GM18907 (cell line): ENCODE measurements around the gene JCAD.
A peak's percentile ranks its signal among the peaks of the same experiment; 100 is the strongest.
"Not testable (repeated sequence)": the region's sequence is repeated elsewhere in the genome, so short reads cannot be mapped to it uniquely, and the experiment has no call there.

Source experiments
- ATAC-seq: cut with Tn5 transposase; IDR thresholded peaks from one replicate; pipeline ENCODE4 v1.9.1; 2021; ENCODE audit warnings: mild to moderate bottlenecking, moderate library complexity; ENCODE audit not compliant: unreplicated experiment

JCAD gene

DNA sequence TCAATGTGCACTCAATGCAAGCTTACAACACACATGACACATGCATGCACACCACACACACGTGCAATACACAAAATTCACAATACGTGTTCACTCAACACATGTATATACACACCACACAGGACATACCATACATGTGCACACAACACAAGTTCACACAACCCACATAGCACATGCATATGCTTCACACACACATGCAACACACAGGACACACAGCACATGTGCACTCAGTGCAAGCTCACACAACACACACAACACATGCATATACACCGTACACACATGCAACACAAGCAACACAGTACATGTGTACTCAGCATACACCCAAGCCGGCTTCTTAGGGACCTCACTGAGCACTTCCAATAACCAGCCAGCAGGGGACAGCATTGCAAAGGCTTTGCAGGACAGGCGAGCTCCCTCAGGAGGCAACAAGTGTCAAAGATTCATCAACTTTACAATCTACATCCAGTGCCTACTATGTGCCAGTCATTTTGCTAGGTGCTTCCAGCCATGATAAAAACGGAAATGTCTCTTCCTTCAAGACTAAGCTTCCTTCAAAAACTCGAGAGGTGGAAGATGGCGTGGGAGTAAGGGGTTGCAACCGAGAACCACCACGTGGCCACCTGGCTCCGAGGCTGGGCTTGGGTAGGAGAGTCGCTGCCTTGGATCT lies 61.1 kb downstream of the JCAD start:
- peak; percentile 77 for ATAC-seq

DNA sequence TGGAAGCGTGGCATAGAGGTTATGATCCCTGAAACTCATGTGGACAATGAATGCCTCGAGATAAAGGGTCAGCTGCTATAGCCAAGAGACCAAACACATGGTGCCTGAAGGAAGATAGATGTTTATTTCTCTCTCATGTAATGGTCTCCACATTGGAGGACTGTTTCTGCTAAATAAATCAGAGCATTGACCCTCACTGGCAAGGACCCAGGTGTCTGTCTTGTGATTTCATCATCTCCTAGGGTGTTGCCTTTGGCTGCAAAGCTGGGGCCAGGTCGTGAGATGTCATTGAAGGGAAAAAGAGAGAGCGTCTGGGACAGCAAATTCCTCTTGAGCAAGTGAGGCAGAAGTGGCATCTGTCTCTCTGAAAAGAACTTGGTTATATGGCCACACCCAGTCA lies 64.6 kb downstream of the JCAD start:
- ATAC-seq = no peak

DNA sequence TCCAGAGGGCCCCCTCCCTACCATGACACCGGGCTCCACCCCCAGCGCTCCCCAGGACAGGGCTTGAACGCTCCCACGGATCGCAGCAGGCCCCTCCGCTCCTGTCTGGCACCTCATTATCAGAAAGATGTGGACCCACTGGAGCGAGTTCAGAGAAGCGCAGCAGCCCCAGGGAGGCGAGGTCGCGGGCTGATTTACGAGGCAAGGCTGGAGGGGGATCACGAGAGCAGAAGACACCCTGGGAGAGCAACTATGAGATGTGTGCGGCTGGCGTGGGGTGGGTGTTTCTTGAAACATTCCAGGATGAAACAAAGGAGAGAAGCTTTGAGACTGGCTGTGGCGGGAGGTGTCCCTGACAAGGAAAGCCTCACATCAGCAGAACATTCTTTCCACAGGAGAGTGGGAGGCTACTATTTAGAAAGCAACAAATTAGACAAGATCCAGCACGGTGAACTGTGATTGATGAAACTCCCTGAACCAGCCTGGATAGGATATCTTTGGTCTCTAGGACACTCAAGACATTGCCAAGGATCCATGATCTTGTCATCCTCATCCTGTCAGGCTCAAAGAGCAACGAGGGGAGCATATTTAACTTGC lies 66.0 kb downstream of the JCAD start:
- no peak for ATAC-seq

DNA sequence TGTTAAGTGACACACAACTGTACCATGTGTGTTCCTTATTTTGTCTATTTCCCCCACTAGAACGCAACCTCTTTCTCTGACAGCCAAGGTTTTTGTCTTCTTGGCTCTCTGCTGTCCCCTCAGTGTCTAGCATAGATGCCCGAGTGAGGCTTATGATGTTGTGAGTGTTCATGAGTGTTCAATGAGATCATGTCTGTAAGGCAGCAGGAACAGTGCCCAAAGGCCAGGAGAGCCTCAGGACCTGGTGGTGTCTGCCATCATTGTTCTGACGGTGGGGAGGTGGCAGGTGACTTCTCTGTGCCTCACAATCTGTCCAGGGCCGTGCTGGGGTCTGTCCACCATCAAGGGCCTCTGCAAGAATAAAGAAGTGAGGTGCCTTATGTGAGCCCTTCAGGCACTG lies 66.5 kb downstream of the JCAD start:
- no peak for ATAC-seq

DNA sequence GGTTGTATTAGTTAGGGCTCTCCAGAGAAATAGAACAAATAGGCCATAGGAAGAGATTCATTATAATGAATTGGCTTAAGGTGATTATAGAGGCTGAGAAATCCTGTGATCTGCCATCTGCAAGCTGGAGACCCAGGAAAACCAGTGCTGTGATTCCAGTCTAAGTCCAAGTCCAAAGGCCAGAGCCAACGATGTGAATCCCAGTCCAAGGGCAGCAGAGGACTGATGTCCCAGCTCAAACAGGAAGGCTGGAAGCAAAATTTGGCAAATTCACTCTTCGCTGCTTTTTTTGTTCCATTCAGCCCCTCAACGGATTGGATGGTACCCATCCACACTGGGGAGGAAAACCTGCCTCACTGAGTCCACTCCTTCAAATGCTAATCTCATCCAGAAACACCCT lies 68.0 kb downstream of the JCAD start:
- no peak for ATAC-seq

DNA sequence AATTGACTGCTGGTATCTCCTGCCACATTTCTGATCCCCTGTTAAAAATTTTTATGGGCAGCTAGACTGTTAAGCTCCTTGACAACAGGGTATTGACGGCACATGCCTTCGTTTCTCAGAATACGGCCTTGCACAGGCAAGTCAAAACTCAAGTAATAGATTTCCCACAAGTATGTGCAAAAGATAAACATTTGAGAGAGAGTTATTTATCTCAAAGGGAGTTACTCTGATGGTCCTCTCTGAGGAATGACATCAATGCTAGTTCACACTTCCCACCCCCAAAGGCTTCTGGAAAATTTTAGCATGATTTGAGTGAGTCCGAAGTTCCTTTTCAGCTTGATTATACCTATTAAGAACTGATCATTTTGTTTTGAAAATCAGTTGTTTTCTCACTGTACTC lies 71.9 kb downstream of the JCAD start:
- no peak for ATAC-seq

DNA sequence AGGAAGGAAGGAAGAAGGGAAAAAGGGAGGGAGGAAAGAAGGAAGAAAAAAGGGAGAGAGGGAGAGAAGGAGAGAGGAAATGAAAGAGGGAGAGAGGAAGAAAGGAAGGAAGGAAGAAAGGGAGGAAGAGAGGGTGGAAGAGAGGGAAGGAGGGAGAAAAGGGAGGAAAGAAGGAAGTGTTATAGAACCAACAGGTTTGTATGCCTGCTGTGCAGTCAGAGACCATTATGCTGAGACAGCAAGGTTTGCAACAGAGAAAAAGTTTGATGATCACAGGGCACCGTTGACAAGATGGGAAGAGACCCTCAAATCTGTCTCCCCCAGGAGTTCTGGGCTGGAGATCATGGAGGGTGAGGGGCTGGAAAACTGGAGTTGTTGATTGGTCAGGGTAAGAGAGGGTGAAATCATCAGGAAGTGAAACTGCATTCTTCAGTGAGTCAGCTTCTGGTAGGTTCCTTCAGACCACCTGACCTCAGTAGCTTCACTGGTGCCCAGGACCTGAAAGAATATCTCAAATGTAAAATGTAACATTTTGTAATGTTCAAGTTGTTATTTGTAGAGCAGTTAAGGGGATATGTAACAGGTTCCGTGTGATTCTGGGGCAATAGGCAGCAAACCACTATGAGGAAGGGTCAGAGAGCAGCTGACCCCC lies 76.3 kb downstream of the JCAD start:
- no peak for ATAC-seq

DNA sequence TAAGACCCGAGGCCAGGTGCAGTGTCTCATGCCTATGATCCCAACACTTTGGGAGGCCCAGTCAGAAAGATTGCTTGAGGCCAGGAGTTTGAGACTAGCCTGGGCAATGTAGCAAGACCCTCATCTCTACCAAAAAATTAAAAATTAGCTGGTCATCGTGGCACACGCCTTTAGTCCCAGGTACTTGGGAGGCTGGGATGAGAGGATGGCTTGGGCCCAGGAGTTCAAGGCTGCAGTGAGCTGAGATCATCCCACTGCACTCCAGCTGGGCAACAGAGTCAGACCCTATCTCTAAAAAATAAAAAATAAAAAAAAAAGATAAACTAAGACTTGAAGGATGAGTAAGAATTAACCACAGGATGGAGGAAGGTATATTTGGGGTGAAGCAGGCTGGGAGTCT lies 77.9 kb downstream of the JCAD start:
- no peak for ATAC-seq

DNA sequence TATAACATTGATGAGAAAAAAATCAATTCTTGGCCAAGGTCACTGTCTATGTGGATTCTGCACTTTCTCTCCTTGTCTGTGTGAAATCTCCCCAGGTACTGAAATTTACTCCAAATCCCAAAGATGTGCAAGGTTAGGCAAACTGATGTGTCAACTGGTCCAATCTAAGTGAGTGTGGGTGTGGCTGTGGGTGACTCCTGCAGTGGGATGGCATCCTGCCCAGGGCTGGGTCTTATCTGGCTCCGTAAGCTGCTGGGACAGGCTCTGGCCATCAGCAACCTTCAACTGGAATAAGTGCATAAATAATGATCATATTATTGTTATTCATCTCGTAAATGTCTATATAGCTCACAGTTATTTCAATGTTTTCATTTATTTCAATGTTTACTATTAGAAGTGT lies 79.3 kb downstream of the JCAD start:
- no peak for ATAC-seq

DNA sequence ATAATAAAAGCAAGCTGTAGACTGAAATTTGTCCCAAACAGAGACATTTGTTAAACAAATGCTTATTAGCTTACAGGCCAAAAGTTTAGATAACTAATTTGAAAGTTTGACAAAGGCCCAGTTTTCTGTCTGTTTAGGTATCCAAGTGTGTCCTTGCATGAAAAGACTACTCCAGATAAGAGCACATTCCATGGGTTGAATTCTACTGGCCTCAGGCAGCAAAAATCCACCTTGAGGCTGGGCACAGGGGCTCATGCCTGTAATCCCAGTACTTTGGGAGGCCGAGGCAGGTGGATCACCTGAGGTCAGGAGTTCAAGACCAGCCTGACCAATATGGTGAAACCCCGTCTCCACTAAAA lies 80.0 kb downstream of the JCAD start:
- not testable (repeated sequence) for ATAC-seq

DNA sequence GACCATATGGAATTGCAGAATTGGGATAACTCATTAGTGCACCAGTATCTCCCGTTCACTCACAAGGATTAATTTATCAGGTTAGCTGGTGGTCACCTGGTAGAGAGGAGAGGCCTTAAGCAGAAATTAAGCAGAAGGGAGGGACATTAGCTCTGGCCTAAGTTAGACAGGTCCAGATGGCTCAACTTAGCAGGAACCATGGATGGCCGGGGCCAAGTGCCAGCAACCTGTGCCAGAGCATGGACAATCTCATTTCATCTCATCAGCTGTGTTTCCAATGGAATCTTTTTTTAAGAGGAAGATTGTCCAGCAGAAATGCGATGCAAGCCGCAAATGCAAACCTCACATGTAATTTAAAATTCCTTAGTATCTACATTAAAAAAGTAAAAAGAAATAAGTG lies 82.2 kb downstream of the JCAD start:
- no peak for ATAC-seq

DNA sequence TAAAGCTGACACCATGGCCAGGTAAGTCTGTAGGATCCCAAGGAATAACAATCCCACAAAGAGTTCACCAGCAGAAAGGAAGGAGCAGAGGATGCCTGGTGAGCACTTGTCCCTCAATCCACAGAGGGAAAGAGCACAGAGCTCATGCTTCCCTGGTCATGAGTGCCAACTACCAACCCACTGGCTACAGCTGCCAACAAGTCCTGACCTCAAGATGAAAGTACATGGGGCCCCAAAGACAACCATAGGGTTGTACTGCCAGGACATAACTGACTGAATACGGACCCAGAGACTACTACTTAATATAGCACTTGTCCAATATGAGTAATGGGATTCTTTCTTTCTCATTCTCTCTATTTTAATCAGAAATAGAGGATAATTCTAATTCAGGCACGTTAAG lies 83.3 kb downstream of the JCAD start:
- no peak for ATAC-seq

DNA sequence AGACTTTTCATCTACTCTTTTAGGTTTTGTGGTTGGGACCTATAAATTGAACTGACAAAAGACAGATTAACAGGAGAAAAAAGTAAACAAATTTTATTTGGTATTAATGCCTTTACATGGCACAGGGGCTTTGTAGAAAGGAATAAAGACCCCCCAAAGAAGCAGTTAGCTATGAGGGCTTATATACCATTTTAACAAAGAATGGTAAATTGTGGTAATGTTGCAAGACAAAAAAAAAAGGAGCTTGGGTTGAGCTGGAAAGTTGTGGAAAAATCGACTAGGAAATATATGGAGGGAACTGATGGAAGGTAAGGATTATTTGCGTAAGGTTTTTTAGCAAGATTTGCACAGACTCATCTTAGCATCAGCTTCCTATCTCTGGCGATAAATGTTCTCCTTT lies 84.6 kb downstream of the JCAD start:
- ATAC-seq = no peak

DNA sequence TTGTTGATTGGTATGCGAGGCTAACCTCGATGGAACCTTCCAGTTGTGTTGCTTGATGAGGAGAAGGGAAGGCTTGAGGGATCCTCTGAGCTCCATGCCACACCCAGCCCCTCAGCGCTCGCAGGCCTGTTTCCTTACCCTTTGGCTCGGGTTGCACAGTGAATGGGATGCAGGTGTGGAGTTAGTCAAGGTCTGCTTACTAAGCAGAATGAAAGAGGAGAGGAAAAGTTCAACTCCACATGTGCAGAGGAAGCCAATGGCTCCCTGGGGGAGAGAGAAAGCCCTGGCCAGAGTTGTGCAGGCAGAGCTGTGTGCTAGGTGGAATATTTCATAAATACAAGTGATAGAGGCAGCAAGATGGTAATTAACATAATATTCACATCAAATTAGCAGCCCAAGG lies 85.5 kb downstream of the JCAD start:
- ATAC-seq = no peak

DNA sequence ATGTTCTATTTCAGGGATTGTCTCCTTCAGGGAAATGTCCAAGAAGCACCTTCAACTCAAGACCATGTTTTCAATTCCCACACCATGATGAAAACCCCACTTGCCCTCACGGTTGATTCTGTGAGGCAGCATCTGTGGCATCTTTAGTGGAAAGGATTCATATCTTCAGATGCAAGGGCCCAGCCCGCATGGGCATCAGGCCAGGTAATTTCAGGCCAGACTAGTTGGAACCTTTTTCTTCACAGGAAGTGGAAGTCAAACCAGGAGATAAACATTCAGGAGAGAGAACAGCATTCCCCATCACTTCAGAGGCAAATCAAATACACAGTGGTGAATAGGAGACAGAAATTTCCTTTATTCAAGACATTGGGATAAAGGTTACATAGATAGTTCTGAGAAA lies 88.8 kb downstream of the JCAD start:
- no peak for ATAC-seq

DNA sequence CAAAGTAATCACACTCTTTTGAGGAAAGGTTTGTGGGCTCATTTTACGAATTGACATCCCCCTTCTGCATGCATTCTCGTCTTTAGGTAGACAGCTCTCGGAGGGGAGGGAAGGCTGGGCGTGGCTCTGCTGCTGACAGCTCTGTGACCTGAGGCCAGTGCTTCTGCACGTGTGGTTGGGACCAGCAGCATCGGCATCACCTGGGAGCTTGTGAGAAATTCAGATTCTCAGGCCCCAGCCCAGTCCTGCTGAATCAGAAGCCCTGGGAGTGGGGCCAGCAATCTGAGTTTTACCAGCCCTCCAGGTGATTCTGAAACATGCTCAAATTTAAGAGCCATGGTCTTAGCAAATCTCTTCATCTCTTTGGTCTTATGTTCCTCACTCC lies 89.4 kb downstream of the JCAD start:
- no peak for ATAC-seq

DNA sequence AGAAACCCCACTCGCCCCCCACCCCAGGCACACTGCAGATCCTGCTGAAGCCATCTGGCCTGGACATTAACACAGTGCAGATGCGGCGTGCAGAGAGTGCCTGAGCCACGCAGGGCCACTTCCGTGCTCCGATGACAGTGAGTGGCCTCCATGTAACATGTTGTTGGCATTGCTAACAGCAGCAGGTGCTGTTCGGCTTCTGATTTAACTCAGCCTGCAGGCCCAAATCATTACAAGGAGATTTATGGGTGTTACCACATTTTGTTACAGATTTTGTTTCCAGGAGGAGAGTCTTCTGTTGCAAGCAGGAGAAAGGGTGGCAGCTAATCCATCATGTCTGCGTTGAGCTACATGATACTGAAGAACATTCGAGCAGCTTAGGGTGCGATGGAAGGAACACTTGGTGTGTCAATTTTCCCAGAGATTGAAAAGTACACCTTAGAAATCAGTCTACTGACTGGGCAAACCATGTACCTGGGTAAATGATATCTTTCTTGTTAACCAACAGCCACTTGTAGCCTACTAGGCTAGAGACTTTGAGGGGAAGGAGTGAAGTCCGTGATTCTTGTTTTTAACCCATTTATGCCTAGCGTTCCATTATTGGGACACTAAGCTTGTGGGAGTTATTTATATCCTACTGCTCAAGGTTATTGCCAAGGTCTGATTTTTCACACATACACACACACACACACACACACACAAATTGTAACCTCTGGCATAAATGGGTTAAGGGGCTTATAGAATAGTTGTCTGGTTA lies 90.0 kb downstream of the JCAD start:
- ATAC-seq = no peak

DNA sequence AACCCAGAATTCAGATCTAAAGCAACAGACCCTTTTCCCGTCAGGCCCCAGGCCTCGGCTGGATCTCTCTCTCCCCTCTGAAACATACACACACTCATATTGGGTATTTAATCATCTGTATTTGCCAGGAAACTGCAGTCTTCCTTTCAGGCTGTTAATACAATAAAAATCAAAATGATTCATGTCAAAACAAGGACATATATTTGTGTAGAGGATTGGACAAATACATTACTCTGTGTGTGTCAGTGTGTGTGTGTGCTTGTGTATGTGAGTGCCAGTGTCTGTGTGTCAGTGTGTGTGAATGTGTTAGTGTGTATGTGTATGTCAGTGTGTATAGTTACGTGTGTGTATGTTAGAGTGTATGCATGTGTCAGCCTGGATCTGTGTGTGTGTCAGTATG lies 90.8 kb downstream of the JCAD start:
- no peak for ATAC-seq

DNA sequence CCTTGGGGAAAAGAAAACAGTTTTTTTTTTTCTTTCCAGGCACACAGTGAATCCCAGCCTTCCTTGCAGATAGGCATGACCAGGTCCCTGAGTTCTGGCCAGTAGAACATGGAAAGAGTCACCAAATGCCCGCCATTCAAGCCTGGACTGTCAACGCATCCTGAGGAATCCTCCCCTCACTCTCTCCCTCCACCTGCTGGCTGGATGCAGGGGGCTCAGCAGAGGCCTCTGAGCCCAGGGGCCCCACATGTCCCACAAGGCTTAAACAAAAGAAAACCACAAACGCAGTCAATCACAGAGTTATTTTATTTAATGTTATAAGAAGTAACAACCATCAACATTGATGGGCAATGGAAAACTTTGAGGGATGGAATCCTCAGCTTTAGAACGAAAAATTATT lies 93.1 kb downstream of the JCAD start:
- ATAC-seq = no peak
